ENCODE measurements around the gene PICK1. TPM values are rescaled to one million over a fixed set of nuclear protein-coding genes. Genes with fewer than 3 reads are reported as not detected.

PICK1 gene
- total RNA-seq, 2 donors from 2014 or later: 90.0 to 114 TPM

DNA sequence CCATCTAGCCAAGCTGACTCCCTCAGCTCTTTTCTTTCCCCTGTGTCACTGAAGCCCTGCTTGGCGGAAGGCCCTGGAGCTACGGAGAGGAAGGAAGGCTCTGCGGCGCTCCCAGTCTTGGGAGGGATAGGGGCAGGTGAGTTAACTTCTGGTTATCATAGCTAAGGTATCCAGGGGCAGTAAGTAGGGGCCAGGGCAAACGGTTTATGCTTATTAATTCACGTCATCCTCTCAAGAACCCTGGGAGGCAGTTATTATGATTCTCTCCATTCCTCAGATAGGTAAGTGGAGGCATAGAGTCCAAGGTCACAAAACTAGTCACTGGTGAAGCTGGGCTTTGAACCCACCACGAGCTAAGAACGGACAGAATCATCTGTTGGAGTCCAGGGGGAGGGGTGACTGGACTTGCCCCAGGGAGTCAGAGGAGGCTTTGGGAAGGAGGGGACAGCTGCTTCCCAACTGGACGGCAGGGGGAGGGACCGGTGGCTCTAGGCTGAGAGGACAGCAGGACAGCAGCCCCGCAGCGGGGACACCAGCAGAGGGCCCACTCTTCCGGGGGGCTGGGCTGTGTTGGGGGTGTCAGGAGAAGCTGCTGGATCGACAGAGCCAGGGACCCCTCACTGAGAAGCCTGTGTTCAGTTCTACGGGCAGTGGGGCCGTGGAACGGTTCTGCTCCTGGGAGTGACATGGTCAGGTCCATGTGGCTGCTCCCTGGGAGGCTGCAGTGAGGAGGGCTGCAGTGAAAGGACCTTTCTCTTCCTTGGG lies 49.8 kb downstream of the PICK1 start:
- H3K27me3 ChIP-seq (replicated peaks; ENCODE audit: insufficient read depth): no peaks in the 10 kb centered on the region
- no peaks in the 10 kb centered on the region for H3K4me1 ChIP-seq (replicated peaks)
- H3K4me3 ChIP-seq: no peak overlapping the region
- TF ChIP-seq POLR2AphosphoS5 (IDR thresholded peaks at IDR 0.05) (no peak), POLR2A (IDR thresholded peaks at IDR 0.05) (no peak)
- TF ChIP-seq, protein P1, sequence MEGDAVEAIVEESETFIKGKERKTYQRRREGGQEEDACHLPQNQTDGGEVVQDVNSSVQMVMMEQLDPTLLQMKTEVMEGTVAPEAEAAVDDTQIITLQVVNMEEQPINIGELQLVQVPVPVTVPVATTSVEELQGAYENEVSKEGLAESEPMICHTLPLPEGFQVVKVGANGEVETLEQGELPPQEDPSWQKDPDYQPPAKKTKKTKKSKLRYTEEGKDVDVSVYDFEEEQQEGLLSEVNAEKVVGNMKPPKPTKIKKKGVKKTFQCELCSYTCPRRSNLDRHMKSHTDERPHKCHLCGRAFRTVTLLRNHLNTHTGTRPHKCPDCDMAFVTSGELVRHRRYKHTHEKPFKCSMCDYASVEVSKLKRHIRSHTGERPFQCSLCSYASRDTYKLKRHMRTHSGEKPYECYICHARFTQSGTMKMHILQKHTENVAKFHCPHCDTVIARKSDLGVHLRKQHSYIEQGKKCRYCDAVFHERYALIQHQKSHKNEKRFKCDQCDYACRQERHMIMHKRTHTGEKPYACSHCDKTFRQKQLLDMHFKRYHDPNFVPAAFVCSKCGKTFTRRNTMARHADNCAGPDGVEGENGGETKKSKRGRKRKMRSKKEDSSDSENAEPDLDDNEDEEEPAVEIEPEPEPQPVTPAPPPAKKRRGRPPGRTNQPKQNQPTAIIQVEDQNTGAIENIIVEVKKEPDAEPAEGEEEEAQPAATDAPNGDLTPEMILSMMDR (IDR thresholded peaks at IDR 0.05): no peak
- H3K36me3 ChIP-seq: no peaks in the 10 kb centered on the region
- intact Hi-C loops (cut with DNase I): loop anchor here (5.0 kb wide), 1 partner anchor 55 kb away; no protein-coding TSS in a partner anchor
- H3K27ac ChIP-seq: no peak overlapping the region
- WGBS: 78% methylated on average over 17 of the region's 17 CpGs
- DNase-seq (ENCODE audit: low spot score): no peak
- H3K9me3 ChIP-seq: no peaks in the 10 kb centered on the region

DNA sequence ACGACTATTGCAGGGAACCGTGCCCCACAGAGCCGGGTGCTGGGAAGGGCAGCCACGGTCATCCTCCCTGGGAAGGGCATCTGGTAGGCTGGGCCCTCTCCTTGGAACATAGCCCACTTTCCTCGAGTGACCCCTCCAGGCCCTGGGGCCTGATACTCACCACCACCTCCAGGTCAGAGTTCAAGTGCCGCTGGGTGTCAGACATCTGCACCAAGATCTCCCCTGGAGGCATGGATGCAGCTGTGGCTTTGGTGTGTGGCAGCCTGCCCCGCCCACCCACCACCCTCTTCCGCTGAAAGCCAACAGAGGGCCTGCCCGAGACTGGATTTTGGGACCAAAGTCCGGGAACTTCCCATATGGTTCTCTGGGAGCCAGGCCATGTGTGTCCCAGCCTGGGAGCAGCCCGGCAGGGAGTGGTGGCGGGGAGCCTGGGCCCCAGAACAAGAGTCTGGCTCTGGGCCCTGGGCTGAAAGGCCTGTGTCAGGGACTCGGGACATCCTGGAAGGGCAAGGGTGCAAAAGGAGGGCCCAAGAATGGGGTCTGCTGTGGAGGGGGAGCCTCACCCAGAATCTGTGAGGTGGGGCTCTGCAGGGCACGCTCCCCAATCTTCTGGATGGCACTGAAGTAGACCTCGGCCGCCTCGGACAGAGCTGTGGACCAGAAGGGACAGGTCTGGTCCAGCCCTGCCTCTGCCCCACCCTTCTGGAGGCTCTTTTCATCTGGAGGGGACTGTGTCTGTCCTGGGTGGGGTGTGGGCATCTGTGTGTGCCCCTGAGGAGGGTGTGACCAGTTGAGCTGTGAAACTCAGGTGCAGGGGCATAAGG lies 50.7 kb downstream of the PICK1 start:
- WGBS: 73% methylated on average over 17 of the region's 17 CpGs
- DNase-seq (ENCODE audit: low spot score): no peak
- Histone ChIP-seq H3K36me3 (no peaks in the 10 kb centered on the region), H3K9me3 (no peaks in the 10 kb centered on the region), H3K27me3 (replicated peaks; ENCODE audit: insufficient read depth) (no peaks in the 10 kb centered on the region), H3K4me1 (replicated peaks) (no peaks in the 10 kb centered on the region), H3K4me3 (no peak overlapping the region), H3K27ac (no peak overlapping the region)
- intact Hi-C loops (cut with DNase I): loop anchor here (5.0 kb wide), 1 partner anchor 56 kb away; no protein-coding TSS in a partner anchor
- no peak for TF ChIP-seq POLR2A (IDR thresholded peaks at IDR 0.05)
- TF ChIP-seq, protein P1 (IDR thresholded peaks at IDR 0.05): no peak

DNA sequence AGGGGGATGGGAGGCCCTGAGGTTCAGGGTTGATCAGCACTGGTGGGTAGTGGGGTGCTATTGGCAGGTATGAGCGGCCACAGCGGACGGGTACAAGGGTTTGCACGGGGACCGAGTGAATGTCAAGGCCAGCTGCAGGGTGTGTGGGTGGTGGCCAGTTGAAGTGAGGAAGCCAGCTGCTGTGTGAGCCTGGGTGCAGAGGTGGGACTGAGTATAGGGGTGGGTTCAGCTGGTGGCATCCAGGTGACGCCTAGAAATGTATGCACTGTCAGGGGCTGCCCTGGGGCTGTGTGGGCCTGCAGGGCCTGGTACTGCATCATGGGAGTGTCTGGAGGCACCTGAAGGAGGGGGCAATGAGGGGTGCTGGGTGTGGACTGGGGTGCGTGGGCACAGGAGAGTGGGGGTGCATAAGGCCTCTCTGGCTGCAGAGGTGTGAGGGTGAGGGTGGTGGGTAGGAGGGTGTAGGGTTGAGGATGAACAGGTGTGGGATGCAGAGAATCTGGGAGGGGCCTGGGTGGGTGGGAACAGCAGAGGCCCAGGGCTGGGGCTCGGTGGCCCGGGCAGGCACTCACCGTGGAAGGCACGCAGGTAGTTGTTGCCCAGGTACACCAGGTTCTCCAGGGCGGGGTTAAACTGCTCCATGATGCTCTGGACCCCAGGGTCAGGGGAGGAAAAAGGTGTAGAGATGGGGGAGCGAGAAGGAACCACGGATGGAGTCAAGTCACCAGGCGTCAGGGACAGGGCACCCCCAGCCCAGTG lies 51.5 kb downstream of the PICK1 start:
- intact Hi-C loops (cut with DNase I): loop anchor here (5.0 kb wide), 1 partner anchor 56 kb away; no protein-coding TSS in a partner anchor
- Histone ChIP-seq H3K36me3 (no peaks in the 10 kb centered on the region), H3K4me3 (no peak overlapping the region), H3K4me1 (replicated peaks) (no peaks in the 10 kb centered on the region), H3K27ac (no peak overlapping the region), H3K9me3 (no peaks in the 10 kb centered on the region), H3K27me3 (replicated peaks; ENCODE audit: insufficient read depth) (no peaks in the 10 kb centered on the region)
- TF ChIP-seq POLR2A (IDR thresholded peaks at IDR 0.05) (no peak), POLR2AphosphoS5 (IDR thresholded peaks at IDR 0.05) (no peak)
- TF ChIP-seq, protein P1 (IDR thresholded peaks at IDR 0.05): no peak
- 87% methylated on average over 15 of the region's 15 CpGs for whole genome bisulfite sequencing
- no peak for DNase-seq (ENCODE audit: low spot score)

DNA sequence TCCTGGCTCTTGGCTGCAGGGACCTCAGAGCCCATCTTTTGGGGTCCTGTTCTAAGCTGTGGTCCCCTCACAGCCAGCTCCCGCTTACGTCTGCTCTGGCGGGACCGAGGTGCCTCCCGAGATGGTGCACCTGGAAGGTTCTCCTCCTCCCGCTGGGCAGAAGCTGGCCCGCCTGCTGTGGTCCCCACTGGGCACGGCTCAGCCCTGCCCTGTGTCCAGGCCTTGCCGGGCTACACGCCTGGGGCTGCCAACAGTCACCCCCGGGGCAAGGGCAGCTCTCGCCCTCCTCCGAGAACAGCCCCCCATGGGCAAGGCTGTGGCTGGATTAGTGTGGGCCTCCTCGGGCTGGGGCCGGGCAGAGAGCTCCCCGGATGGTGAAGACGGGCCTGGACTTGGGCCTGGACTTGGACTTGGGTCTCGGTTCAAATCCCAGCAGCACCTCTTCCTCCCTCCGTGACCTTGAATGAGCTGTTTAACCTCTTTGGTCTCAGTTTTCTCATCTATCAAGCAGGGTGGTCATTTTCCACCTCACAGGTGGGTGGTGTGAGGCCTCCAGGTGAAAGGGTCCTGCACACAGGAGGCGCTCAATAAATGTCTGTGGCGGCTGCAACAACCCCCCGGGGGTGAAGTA lies 52.3 kb downstream of the PICK1 start:
- intact Hi-C loops (cut with DNase I): loop anchor here (5.0 to 10.0 kb wide), 3 partner anchors 57 to 115 kb away; no protein-coding TSS in a partner anchor
- WGBS: 92% methylated on average over 13 of the region's 22 CpGs
- no peak for DNase-seq (ENCODE audit: low spot score)
- Histone ChIP-seq H3K9me3 (no peaks in the 10 kb centered on the region), H3K27me3 (replicated peaks; ENCODE audit: insufficient read depth) (no peaks in the 10 kb centered on the region), H3K27ac (no peak overlapping the region), H3K4me3 (no peak overlapping the region), H3K4me1 (replicated peaks) (no peaks in the 10 kb centered on the region), H3K36me3 (no peaks in the 10 kb centered on the region)
- no peak for TF ChIP-seq POLR2AphosphoS5 (IDR thresholded peaks at IDR 0.05)
- TF ChIP-seq, protein P1 (IDR thresholded peaks at IDR 0.05): no peak
- no peak for TF ChIP-seq POLR2A (IDR thresholded peaks at IDR 0.05)
